NB4 (cell line): ENCODE results near the gene FOXC2.

Source experiments
- DNase-seq: peaks from one replicate; pipeline ENCODE4 v3.0.0; 2010; ENCODE audit warnings: low read depth
- H3K4me3 ChIP-seq: one replicate; pipeline ENCODE4 v1.5.1; 2011; ENCODE audit warnings: mild to moderate bottlenecking, low read depth, low read length, moderate library complexity
- CTCF ChIP-seq: IDR thresholded peaks from one replicate; pipeline ENCODE4 v1.5.1; 2012; ENCODE audit warnings: low read depth, low read length
- MAX ChIP-seq: IDR thresholded peaks from 2 replicates; pipeline ENCODE4 v1.6.1; 2011; ENCODE audit warnings: low read depth, low read length
- MYC ChIP-seq: IDR thresholded peaks from 2 replicates; pipeline ENCODE4 v1.6.1; 2011; ENCODE audit warnings: low read depth, low read length
- POLR2A ChIP-seq: IDR thresholded peaks from 2 replicates; pipeline ENCODE4 v1.6.1; 2011; ENCODE audit warnings: mild to moderate bottlenecking; ENCODE audit not compliant: insufficient read length; ENCODE audit errors: extremely low read depth

The FOXC2 gene

GRCh38 chr16:86545481-86545880, 21.1 kb upstream of the FOXC2 start:
- no peak for TF ChIP-seq MAX
- TF ChIP-seq MYC: no peak
- TF ChIP-seq POLR2A: no peak
- no peak for TF ChIP-seq CTCF
- DNase-seq: no peak
- H3K4me3 ChIP-seq: no peak overlapping the region

GRCh38 chr16:86545954-86546637, 20.5 kb upstream of the FOXC2 start:
- TF ChIP-seq MYC (no peak), POLR2A (no peak), MAX (no peak), CTCF (no peak)
- no peak overlapping the region for H3K4me3 ChIP-seq
- no peak for DNase-seq

- TF ChIP-seq MYC (no peak), MAX (no peak), POLR2A (no peak), CTCF (no peak)
- no peak overlapping the region for H3K4me3 ChIP-seq
- DNase-seq: no peak
Measured at GRCh38 chr16:86546638-86547013, 20.0 kb upstream of the FOXC2 start.

- DNase-seq: no peak
- TF ChIP-seq CTCF (no peak), POLR2A (no peak), MYC (no peak), MAX (no peak)
- H3K4me3 ChIP-seq: no peak overlapping the region
Measured at GRCh38 chr16:86547286-86547685, 19.3 kb upstream of the FOXC2 start.

- DNase-seq: no peak
- no peak overlapping the region for H3K4me3 ChIP-seq
- TF ChIP-seq POLR2A: no peak
- no peak for TF ChIP-seq MAX
- no peak for TF ChIP-seq MYC
- TF ChIP-seq CTCF: no peak
Measured at GRCh38 chr16:86549076-86549892, 17.3 kb upstream of the FOXC2 start.
